GM12878 (cell line): Measurements from ENCODE around the gene PLVAP.
A peak's percentile ranks its signal among the peaks of the same experiment; 100 is the strongest.

Experiments
- BMI1 ChIP-seq: fragments of 450-650 bp; IDR thresholded peaks from 2 replicates; pipeline ENCODE4 v1.6.1; 2016; ENCODE audit warnings: mild to moderate bottlenecking, moderate library complexity, borderline replicate concordance
- RFX5 ChIP-seq: IDR thresholded peaks from 2 replicates; pipeline ENCODE4 v1.6.1; 2011; ENCODE audit warnings: low read depth, low read length, improper control_type of control experiment
- ZNF24 ChIP-seq: fragments of 450-650 bp; IDR thresholded peaks from 2 replicates; pipeline ENCODE4 v1.6.1; 2017; ENCODE audit warnings: antibody characterized with exemption, mild to moderate bottlenecking
- TF ChIP-seq, protein P1 (sequence below), 3 experiments: IDR thresholded peaks in 2 of 3; conservative IDR thresholded peaks in 1 of 3; 2 replicates each; pipeline ENCODE4 v1.5.1; 2011; ENCODE audit warnings: low read depth in 3 of 3, low read length in 3 of 3, mild to moderate bottlenecking in 3 of 3, control low read depth in 2 of 3, moderate library complexity in 2 of 3, inconsistent platforms in 1 of 3, mixed read lengths in 1 of 3; ENCODE audit not compliant: control insufficient read depth in 2 of 3, insufficient read depth in 1 of 3; ENCODE audit errors: extremely low read depth in 1 of 3
- TF ChIP-seq, protein P2 (sequence below): IDR thresholded peaks from 2 replicates; pipeline ENCODE4 v1.6.1; 2011; ENCODE audit warnings: low read depth, low read length, improper control_type of control experiment, borderline replicate concordance

DNA sequence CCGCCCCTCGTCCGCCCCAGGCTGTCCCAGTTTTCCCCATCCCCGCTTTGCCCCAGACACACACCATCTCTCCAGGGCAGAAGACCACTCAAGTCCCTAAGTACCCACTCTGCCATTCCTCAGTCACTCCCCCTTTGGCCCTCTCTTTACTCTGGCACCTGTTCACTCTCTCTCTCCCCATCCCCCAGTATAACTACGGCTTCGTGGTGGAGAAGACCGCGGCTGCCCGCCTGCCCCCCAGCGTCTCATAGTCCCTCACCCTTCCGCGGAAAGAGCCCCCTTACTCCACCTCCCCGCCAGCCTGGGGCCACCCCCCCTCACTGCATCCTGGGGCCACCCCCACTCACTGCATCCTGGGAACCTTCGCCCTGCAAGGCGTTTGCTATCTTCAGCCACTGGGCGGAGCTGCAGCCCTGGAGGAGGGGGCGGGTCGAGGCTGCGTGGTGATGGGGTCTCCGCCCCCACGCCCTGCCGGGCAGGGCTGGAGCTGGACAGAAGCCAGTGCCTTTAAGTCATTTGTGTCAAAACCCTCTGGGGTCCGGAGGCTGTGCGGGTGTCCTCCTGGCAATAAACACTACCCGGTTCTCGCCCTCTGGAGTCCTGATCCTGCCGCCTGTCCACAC, 47.7 kb upstream of the PLVAP start:
- TF ChIP-seq ZNF24, result no peak
- no peak for TF ChIP-seq BMI1
- TF ChIP-seq, protein P1, sequence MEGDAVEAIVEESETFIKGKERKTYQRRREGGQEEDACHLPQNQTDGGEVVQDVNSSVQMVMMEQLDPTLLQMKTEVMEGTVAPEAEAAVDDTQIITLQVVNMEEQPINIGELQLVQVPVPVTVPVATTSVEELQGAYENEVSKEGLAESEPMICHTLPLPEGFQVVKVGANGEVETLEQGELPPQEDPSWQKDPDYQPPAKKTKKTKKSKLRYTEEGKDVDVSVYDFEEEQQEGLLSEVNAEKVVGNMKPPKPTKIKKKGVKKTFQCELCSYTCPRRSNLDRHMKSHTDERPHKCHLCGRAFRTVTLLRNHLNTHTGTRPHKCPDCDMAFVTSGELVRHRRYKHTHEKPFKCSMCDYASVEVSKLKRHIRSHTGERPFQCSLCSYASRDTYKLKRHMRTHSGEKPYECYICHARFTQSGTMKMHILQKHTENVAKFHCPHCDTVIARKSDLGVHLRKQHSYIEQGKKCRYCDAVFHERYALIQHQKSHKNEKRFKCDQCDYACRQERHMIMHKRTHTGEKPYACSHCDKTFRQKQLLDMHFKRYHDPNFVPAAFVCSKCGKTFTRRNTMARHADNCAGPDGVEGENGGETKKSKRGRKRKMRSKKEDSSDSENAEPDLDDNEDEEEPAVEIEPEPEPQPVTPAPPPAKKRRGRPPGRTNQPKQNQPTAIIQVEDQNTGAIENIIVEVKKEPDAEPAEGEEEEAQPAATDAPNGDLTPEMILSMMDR (IDR thresholded peaks at IDR 0.05 in 2 of 3, conservative IDR thresholded peaks at IDR 0.05 in 1 of 3; ENCODE audit: control insufficient read depth in 2 of 3, extremely low read depth in 1 of 3, insufficient read depth in 1 of 3, low read depth in 3 of 3, low read length in 3 of 3), result peak; percentile 43 to 56 (median 51)
- TF ChIP-seq, protein P2, sequence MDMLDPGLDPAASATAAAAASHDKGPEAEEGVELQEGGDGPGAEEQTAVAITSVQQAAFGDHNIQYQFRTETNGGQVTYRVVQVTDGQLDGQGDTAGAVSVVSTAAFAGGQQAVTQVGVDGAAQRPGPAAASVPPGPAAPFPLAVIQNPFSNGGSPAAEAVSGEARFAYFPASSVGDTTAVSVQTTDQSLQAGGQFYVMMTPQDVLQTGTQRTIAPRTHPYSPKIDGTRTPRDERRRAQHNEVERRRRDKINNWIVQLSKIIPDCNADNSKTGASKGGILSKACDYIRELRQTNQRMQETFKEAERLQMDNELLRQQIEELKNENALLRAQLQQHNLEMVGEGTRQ, result no peak
- no peak for TF ChIP-seq RFX5
